Activated naive CD4-positive, alpha-beta T cell treated with anti-CD3 and anti-CD28 coated beads, Interleukin-2, amount 10 ng/mL, durations not matched to agents 7 days and 5 days (primary cell): Measurements from ENCODE around the gene SMTNL1.
A peak's percentile ranks its signal among the peaks of the same experiment; 100 is the strongest.

ENCODE experiments used
- CTCF ChIA-PET: fragments of 350-600 bp; sonication (Branson Sonifier 250); formaldehyde crosslinking; loops from one replicate; lab custom pipeline; 2021; ENCODE audit warnings: antibody characterized with exemption; lab: Charles Lee
- DNase-seq: peaks from one replicate; pipeline ENCODE4 v3.0.0-alpha.2; 2020
- H3K27ac Mint-ChIP-seq: one replicate; pipeline ENCODE4 v1.8.0; 2021; ENCODE audit warnings: mild to moderate bottlenecking, moderate library complexity, mixed read lengths
- H3K27me3 Mint-ChIP-seq: one replicate; pipeline ENCODE4 v1.8.0; 2021; ENCODE audit warnings: mild to moderate bottlenecking, mixed read lengths
- H3K36me3 Mint-ChIP-seq: one replicate; pipeline ENCODE4 v1.8.0; 2021; ENCODE audit warnings: mixed read lengths
- H3K4me1 Mint-ChIP-seq: one replicate; pipeline ENCODE4 v1.8.0; 2021; ENCODE audit warnings: mixed read lengths
- H3K4me3 Mint-ChIP-seq: one replicate; pipeline ENCODE4 v1.8.0; 2021; ENCODE audit warnings: mild to moderate bottlenecking, moderate library complexity, mixed read lengths
- H3K9me3 Mint-ChIP-seq: one replicate; pipeline ENCODE4 v1.8.0; 2021; ENCODE audit warnings: mixed read lengths

The SMTNL1 gene

DNA sequence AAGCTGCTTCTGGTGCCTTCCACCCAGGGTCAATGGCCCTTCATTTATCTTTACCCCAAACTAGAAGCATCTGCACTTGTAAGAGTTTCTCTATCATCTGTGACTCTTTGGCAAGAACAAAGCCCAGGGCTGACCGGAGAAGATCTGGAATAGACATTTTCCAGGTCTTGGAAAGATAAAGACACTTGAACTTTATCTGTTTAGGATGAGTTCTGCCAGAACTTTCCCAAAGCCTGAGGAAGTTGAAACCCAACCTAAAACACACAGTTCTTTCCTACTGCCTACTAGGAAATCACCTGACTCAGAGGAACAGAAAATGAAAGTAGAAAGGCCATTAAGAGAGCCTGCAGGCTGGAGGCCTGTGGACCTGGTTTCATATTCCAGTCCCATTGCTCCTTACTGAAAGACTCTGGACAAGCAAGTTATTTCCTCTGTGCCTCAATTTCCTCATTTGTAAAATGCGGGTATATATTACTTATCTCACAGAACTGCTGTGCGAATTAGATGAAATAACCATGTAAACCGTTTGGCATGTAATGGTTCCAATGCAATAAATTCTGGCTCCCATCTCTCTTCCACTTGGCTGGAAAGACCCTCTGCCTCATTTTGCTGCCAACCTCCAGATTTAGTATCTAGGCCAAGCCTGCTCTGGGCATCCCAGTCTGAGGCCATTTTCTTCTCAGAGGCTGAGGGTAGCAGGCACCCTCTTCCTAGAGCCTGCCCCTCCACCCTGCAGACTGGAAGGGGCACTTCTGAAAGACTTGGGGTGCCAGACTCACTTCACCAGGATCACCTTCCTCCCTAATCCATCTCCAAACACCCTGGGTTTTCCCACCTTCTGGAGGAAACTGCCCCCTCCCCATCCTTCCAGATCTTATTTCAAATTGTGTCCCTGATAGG, 28.9 kb downstream of the SMTNL1 start:
- peaks cover 32% of the 10 kb centered on the region for H3K36me3 Mint-ChIP-seq
- peak overlapping the region; percentile 96 for H3K27ac Mint-ChIP-seq
- H3K4me3 Mint-ChIP-seq: peak overlapping the region; percentile 100
- H3K27me3 Mint-ChIP-seq: peaks cover 3% of the 10 kb centered on the region
- CTCF ChIA-PET: interaction anchor here (0.9 to 9.6 kb wide), 5 partner anchors 32 to 76 kb away, joined by 3 to 266 read pairs (median 6); partner anchors contain the start of gene SLC43A1
- no peaks in the 10 kb centered on the region for H3K9me3 Mint-ChIP-seq
- peaks cover 56% of the 10 kb centered on the region for H3K4me1 Mint-ChIP-seq
- peak; percentile 57 for DNase-seq

DNA sequence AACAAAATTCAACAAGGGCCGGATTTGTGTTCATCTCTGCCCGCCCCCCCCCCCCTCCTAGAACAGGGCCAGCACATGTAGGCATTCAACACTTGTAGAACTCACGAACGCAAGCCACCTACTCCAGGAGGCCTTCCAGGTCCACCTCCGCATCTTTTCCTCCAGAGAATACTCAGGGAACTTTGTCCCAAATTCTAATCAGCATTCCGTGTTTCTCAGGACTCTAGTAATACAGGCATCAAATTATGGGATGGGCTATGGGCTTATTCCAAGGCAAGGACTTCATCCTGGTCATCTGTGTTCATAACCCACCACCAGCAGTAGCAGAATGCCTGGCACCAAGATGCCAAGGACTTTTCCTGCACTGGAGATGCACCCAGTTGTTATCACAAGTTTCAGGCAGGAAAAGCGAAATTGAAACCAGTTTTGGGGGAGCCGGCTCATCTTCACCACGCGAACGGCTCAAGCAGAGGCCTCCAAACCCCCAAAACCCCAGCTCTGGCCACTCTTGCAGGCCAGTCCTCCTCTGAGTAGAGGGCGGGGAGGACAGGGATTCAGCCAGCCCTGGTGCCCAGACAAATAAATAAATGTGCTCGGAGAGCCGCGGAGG, 29.6 kb downstream of the SMTNL1 start:
- peak overlapping the region; percentile 96 for H3K27ac Mint-ChIP-seq
- H3K4me3 Mint-ChIP-seq: peak overlapping the region; percentile 100
- DNase-seq: peak; percentile 69
- peaks cover 58% of the 10 kb centered on the region for H3K4me1 Mint-ChIP-seq
- CTCF ChIA-PET: interaction anchor here (1.1 to 9.6 kb wide), 10 partner anchors 33 to 254 kb away, joined by 3 to 266 read pairs (median 4); partner anchors contain the start of genes BTBD18 and CLP1
- no peaks in the 10 kb centered on the region for H3K9me3 Mint-ChIP-seq
- peaks cover 30% of the 10 kb centered on the region for H3K36me3 Mint-ChIP-seq
- peaks cover 8% of the 10 kb centered on the region for H3K27me3 Mint-ChIP-seq

- Mint-ChIP-seq H3K9me3 (no peaks in the 10 kb centered on the region), H3K4me1 (peaks cover 54% of the 10 kb centered on the region), H3K4me3 (peak within 1 kb of the TSS; percentile 100), H3K27me3 (peaks cover 8% of the 10 kb centered on the region), H3K36me3 (peaks cover 29% of the 10 kb centered on the region), H3K27ac (peak within 1 kb of the TSS; percentile 99)
- peak; percentile 92 for DNase-seq
- CTCF ChIA-PET: interaction anchor here (0.7 to 9.6 kb wide), 22 partner anchors 9 to 253 kb away, joined by 3 to 266 read pairs (median 4); partner anchors contain the start of genes BTBD18, CLP1 and TIMM10
Measured at GRCh38 chr11:57567515-57568329, 30.3 kb downstream of the SMTNL1 start, which contains the start of gene UBE2L6. TSS of gene UBE2L6 (minus strand) at chr11:57567672. CDS start at chr11:57567611, 61 bp downstream.

GRCh38 chr11:57568330-57568766, 31.0 kb downstream of the SMTNL1 start:
- peaks cover 27% of the 10 kb centered on the region for H3K36me3 Mint-ChIP-seq
- CTCF ChIA-PET: interaction anchor here (0.6 to 9.6 kb wide), 24 partner anchors 10 to 253 kb away, joined by 3 to 266 read pairs (median 4); partner anchors contain the start of genes CLP1, RTN4RL2 and TIMM10
- no peaks in the 10 kb centered on the region for H3K9me3 Mint-ChIP-seq
- peaks cover 50% of the 10 kb centered on the region for H3K4me1 Mint-ChIP-seq
- DNase-seq: no peak
- H3K27ac Mint-ChIP-seq: peak overlapping the region; percentile 99
- H3K27me3 Mint-ChIP-seq: peaks cover 8% of the 10 kb centered on the region
- H3K4me3 Mint-ChIP-seq: peak overlapping the region; percentile 100

DNA sequence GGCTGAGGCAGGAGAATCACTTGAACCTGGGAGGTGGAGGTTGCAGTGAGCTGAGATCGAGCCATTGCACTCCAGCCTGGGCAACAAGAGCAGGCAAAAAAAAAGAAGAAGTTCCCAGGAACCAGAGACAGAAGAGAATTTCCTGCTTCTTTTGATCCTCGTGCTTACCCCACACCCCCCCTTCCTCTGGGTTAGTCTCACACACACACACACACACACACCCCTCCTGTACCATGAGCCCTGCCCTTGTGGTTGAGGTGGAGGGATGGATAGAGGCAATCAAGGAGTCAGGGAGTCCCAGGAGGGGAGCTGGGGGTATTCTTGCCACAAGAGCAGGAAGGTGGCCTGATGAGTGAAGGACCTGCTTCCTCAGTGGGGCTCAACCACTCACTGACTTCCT, 34.2 kb downstream of the SMTNL1 start:
- Mint-ChIP-seq H3K4me1 (peaks cover 29% of the 10 kb centered on the region), H3K27ac (no peak overlapping the region), H3K36me3 (peaks cover 8% of the 10 kb centered on the region), H3K9me3 (no peaks in the 10 kb centered on the region), H3K4me3 (no peak overlapping the region), H3K27me3 (peaks cover 28% of the 10 kb centered on the region)
- DNase-seq: peak; percentile 22
- CTCF ChIA-PET: interaction anchor here (0.8 to 9.6 kb wide), 3 partner anchors 44 to 78 kb away, joined by 3 to 266 read pairs (median 4); no protein-coding TSS in a partner anchor

GRCh38 chr11:57574061-57574460, 36.7 kb downstream of the SMTNL1 start:
- no peaks in the 10 kb centered on the region for H3K9me3 Mint-ChIP-seq
- CTCF ChIA-PET: interaction anchor here (1.0 to 9.6 kb wide), 3 partner anchors 46 to 226 kb away, joined by 4 to 266 read pairs (median 4); no protein-coding TSS in a partner anchor
- H3K36me3 Mint-ChIP-seq: no peaks in the 10 kb centered on the region
- H3K27me3 Mint-ChIP-seq: peaks cover 35% of the 10 kb centered on the region
- DNase-seq: no peak
- peaks cover 20% of the 10 kb centered on the region for H3K4me1 Mint-ChIP-seq
- no peak overlapping the region for H3K27ac Mint-ChIP-seq
- no peak overlapping the region for H3K4me3 Mint-ChIP-seq

DNA sequence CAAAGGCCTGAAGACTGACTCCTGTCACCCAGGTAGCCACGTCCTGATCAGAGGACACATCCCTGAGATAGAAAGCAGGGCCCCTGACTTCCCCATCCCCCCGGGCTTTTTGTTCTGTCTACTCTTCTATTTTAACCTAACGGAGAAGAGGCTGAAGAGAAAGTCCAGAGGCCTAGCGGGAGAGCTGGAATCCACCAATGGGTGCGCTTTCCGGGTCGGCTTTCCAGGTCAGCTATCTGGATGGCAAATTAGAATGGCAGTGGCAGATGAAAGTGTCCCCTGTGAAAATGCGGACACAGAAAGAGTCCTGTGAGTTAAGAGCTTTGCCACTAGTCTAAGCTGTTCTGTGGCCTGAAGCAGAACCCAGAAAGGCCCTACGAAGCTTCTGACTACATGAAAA, 46.9 kb downstream of the SMTNL1 start:
- Mint-ChIP-seq H3K4me3 (no peak overlapping the region), H3K4me1 (peaks cover 16% of the 10 kb centered on the region), H3K36me3 (no peaks in the 10 kb centered on the region), H3K27me3 (no peaks in the 10 kb centered on the region), H3K9me3 (no peaks in the 10 kb centered on the region), H3K27ac (no peak overlapping the region)
- CTCF ChIA-PET: no interaction called here
- no peak for DNase-seq

GRCh38 chr11:57585301-57585700, 47.9 kb downstream of the SMTNL1 start:
- Mint-ChIP-seq H3K27ac (no peak overlapping the region), H3K9me3 (no peaks in the 10 kb centered on the region), H3K4me3 (no peak overlapping the region), H3K27me3 (no peaks in the 10 kb centered on the region), H3K4me1 (peaks cover 16% of the 10 kb centered on the region), H3K36me3 (no peaks in the 10 kb centered on the region)
- no peak for DNase-seq
- CTCF ChIA-PET: no interaction called here

DNA sequence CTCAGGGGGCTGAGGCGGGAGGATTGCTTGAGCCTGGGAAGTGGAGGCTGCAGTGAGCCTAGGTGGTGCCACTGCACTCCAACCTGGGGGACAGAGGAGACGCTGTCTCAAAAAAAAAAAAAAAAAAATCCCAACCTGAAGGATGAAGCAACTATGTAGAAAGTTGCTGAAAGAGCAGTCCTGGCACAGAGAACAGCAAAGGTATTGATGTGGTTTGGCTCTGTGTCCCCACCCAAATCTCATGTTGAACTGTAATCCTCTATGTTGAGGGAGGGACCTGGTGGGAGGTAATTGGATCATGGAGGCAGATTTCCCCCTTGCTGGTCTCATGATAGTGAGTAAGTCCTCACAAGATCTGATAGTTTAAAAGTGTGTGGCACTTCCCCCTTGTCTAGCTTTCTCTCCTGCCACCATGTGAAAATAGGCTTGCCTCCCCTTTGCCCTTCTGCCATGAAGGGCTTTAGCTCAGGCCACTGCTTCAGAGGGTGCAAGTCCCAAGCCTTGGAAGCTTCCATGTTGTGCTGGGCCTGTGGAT, 49.4 kb downstream of the SMTNL1 start:
- peaks cover 7% of the 10 kb centered on the region for H3K27me3 Mint-ChIP-seq
- H3K4me1 Mint-ChIP-seq: peaks cover 16% of the 10 kb centered on the region
- H3K36me3 Mint-ChIP-seq: no peaks in the 10 kb centered on the region
- no peaks in the 10 kb centered on the region for H3K9me3 Mint-ChIP-seq
- no peak overlapping the region for H3K4me3 Mint-ChIP-seq
- CTCF ChIA-PET: no interaction called here
- no peak overlapping the region for H3K27ac Mint-ChIP-seq
- no peak for DNase-seq

DNA sequence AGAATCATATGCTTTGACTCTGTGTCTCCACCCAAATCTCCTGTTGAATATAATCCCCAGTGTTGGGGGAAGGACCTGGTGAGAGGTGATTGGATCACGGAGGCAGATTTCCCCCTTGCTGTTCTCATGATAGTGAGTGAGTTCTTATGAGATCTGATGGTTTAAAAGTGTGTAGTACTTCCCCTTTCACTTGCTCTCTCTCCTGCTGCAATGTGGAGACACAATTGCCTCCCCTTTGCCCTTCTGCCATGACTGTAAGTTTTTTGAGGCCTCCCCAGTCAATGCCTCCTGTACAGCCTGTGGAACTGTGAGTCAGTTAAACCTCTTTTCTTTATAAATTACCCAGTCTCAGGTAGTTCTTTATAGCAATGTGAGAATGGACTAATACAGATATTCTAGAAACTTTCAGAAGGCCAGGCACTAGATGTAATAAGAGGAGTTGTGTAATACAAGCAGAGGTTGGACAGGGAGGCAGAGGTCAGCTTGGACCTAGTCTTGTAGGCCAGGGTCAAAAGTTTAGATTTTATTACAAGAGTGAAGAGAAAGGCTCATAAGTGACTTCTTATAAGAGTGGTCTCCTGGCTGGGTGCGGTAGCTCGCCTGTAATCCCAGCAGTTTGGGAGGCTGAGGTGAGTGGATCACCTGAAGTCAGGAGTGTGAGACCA, 50.8 kb downstream of the SMTNL1 start:
- Mint-ChIP-seq H3K4me3 (no peak overlapping the region), H3K4me1 (peaks cover 16% of the 10 kb centered on the region), H3K9me3 (no peaks in the 10 kb centered on the region), H3K27ac (no peak overlapping the region), H3K36me3 (no peaks in the 10 kb centered on the region), H3K27me3 (peaks cover 15% of the 10 kb centered on the region)
- CTCF ChIA-PET: no interaction called here
- DNase-seq: no peak

DNA sequence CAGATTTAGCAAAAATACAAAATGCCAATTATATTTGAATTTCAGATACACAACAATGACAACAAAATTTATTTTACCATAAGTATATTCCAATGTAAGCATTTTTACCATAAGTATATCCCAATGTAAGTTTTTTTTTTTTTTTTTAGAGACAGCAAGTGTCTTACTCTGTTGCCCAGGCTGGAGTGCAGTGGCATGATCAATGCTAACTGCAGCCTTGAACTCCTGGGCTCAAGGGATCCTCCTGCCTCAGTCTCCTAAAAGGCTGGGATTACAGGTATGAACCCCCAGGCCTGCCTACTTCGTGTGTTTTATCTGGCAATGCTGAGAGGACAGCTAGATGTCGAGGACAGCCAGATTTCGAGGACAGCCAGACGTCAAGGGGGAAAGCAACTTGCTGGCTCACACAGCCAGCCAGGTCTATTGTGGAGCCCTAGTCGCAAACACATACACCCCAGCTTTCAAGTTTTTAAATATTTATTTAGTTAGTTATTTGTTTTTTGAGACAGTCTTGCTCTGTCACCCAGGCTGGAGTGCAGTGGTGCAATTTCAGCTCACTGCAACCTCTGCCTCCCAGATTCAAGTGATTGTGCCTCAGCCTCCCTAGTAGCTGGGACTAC, 59.0 kb downstream of the SMTNL1 start:
- no peak overlapping the region for H3K27ac Mint-ChIP-seq
- peaks cover 74% of the 10 kb centered on the region for H3K27me3 Mint-ChIP-seq
- no peak overlapping the region for H3K4me3 Mint-ChIP-seq
- no peak for DNase-seq
- CTCF ChIA-PET: interaction anchor here (1.3 kb wide), 1 partner anchor 28 kb away, joined by 4 read pairs; no protein-coding TSS in a partner anchor
- H3K36me3 Mint-ChIP-seq: no peaks in the 10 kb centered on the region
- H3K9me3 Mint-ChIP-seq: no peaks in the 10 kb centered on the region
- no peaks in the 10 kb centered on the region for H3K4me1 Mint-ChIP-seq

GRCh38 chr11:57597461-57597915, 60.1 kb downstream of the SMTNL1 start, which contains the start of gene SERPING1:
TSS of gene SERPING1 (plus strand) at chr11:57597685. CDS start at chr11:57598271, 586 bp downstream.
- no peaks in the 10 kb centered on the region for H3K36me3 Mint-ChIP-seq
- H3K9me3 Mint-ChIP-seq: no peaks in the 10 kb centered on the region
- H3K4me3 Mint-ChIP-seq: no peak within 1 kb of the TSS
- CTCF ChIA-PET: no interaction called here
- H3K27ac Mint-ChIP-seq: no peak within 1 kb of the TSS
- H3K27me3 Mint-ChIP-seq: peaks cover 77% of the 10 kb centered on the region
- no peak for DNase-seq
- H3K4me1 Mint-ChIP-seq: no peaks in the 10 kb centered on the region
